H1 (cell line): ENCODE measurements around the gene OR52E5. TPM values are rescaled to one million over a fixed set of nuclear protein-coding genes. Genes with fewer than 3 reads are reported as not detected.

Source experiments
- CTCF ChIA-PET: fragments of 300-600 bp; sonication (Branson Sonifier 250); formaldehyde crosslinking; loops from one replicate; lab custom pipeline; 2021; ENCODE audit not compliant: partially characterized antibody; lab: Charles Lee
- POLR2A ChIA-PET: fragments of 300-600 bp; sonication (Branson Sonifier 250); formaldehyde crosslinking; loops from one replicate; lab custom pipeline; 2021; ENCODE audit warnings: inconsistent platforms; ENCODE audit not compliant: partially characterized antibody; lab: Charles Lee
- DNase-seq, 2 experiments: peaks; one replicate each; pipeline versions ENCODE4 v3.0.0 to v3.0.0-alpha.2; 2010 to 2022; ENCODE audit warnings: low spot score in 2 of 2, low read depth in 1 of 2, mixed read lengths in 1 of 2
- FAIRE-seq: peaks from 2 replicates; lab custom pipeline; 2011; peaks lifted over from hg19 to GRCh38; lab: Jason Lieb, UNC
- H2AFZ ChIP-seq: 2 replicates; pipeline ENCODE4 v1.8.1; 2012; ENCODE audit warnings: low read length, inconsistent platforms
- H2AK5ac ChIP-seq: 2 replicates; pipeline ENCODE4 v1.6.1; 2013; ENCODE audit warnings: low read depth, low read length
- H2BK120ac ChIP-seq: replicated peaks from 2 replicates; pipeline ENCODE3; 2013; ENCODE audit warnings: low read depth, low read length, inconsistent platforms
- H2BK12ac ChIP-seq: 2 replicates; pipeline ENCODE4 v1.6.1; 2013; ENCODE audit warnings: low read depth, low read length
- H2BK15ac ChIP-seq: 2 replicates; pipeline ENCODE4 v1.6.1; 2013; ENCODE audit warnings: low read length
- H2BK20ac ChIP-seq: 2 replicates; pipeline ENCODE4 v1.6.1; 2013; ENCODE audit warnings: low read length
- H2BK5ac ChIP-seq: 2 replicates; pipeline ENCODE4 v1.6.1; 2013; ENCODE audit warnings: low read depth, low read length
- H3K14ac ChIP-seq: 2 replicates; pipeline ENCODE4 v1.6.1; 2013; ENCODE audit warnings: inconsistent platforms; ENCODE audit not compliant: insufficient read length
- H3K18ac ChIP-seq: 2 replicates; pipeline ENCODE4 v1.6.1; 2013; ENCODE audit warnings: low read length; ENCODE audit errors: extremely low read depth
- H3K23ac ChIP-seq: 2 replicates; pipeline ENCODE4 v1.6.1; 2013; ENCODE audit warnings: inconsistent platforms; ENCODE audit not compliant: insufficient read length
- H3K23me2 ChIP-seq: 2 replicates; pipeline ENCODE4 v1.6.1; 2013; ENCODE audit warnings: low read depth, low read length
- H3K27ac ChIP-seq: 2 replicates; pipeline ENCODE4 v1.6.1; 2011; ENCODE audit warnings: low read depth, low read length, inconsistent platforms
- H3K27me3 ChIP-seq, 4 experiments: replicated peaks in 1 of 4; 1 replicate in 1 of 4; 2 replicates in 3 of 4; pipeline versions ENCODE4 v1.6.1 to v1.8.1; 2011 to 2013; ENCODE audit warnings: low read length in 3 of 4, mild to moderate bottlenecking in 3 of 4, inconsistent platforms in 2 of 4, mixed read lengths in 2 of 4, moderate library complexity in 1 of 4; ENCODE audit not compliant: control insufficient read depth in 3 of 4, insufficient read depth in 3 of 4; ENCODE audit errors: extremely low read depth in 1 of 4
- H3K36me3 ChIP-seq, 4 experiments: 2 replicates each; pipeline versions ENCODE4 v1.6.1 to v1.8.1; 2011 to 2013; ENCODE audit warnings: mild to moderate bottlenecking in 4 of 4, low read length in 3 of 4, moderate library complexity in 2 of 4, control low read depth in 1 of 4, inconsistent platforms in 1 of 4; ENCODE audit not compliant: insufficient read depth in 4 of 4, control insufficient read depth in 2 of 4
- H3K4ac ChIP-seq: replicated peaks from 2 replicates; pipeline ENCODE3; 2013; ENCODE audit warnings: low read length, low read depth, mixed read lengths, inconsistent platforms; ENCODE audit not compliant: insufficient read length
- H3K4me1 ChIP-seq, 4 experiments: replicated peaks in 1 of 4; 1 replicate in 1 of 4; 2 replicates in 3 of 4; pipeline versions ENCODE4 v1.6.1 to v1.8.1; 2011 to 2013; ENCODE audit warnings: low read length in 3 of 4, inconsistent platforms in 2 of 4, mixed read lengths in 1 of 4; ENCODE audit not compliant: insufficient read depth in 4 of 4, control insufficient read depth in 3 of 4
- H3K4me2 ChIP-seq, 2 experiments: 2 replicates each; pipeline versions ENCODE4 v1.6.1 to v1.8.1; 2011 to 2013; ENCODE audit warnings: low read depth in 2 of 2, low read length in 2 of 2, control low read depth in 1 of 2, inconsistent platforms in 1 of 2, mild to moderate bottlenecking in 1 of 2; ENCODE audit not compliant: insufficient read depth in 1 of 2
- H3K4me3 ChIP-seq, 4 experiments: fragments of 200-600, 300-600 bp in 1 of 4; sonication (generic), shearing (Covaris generic), sonication (Bioruptor Twin) in 1 of 4; 2 replicates each; pipeline versions ENCODE4 v1.5.1 to v1.8.1; 2011 to 2016; ENCODE audit warnings: low read length in 4 of 4, low read depth in 3 of 4, control low read depth in 2 of 4, inconsistent platforms in 2 of 4, mild to moderate bottlenecking in 2 of 4, mixed read lengths in 1 of 4, moderate library complexity in 1 of 4; ENCODE audit not compliant: insufficient read depth in 2 of 4; ENCODE audit errors: extremely low read depth in 1 of 4
- H3K56ac ChIP-seq: replicated peaks from 2 replicates; pipeline ENCODE3; 2013; ENCODE audit warnings: low read depth, mild to moderate bottlenecking, mixed read lengths, low read length, inconsistent platforms; ENCODE audit not compliant: insufficient read length
- H3K79me1 ChIP-seq: 2 replicates; pipeline ENCODE4 v1.6.1; 2013; ENCODE audit warnings: low read depth, low read length, control low read depth
- H3K79me2 ChIP-seq, 2 experiments: 2 replicates each; pipeline versions ENCODE4 v1.6.1 to v1.8.1; 2012 to 2013; ENCODE audit warnings: low read length in 2 of 2, mild to moderate bottlenecking in 2 of 2, inconsistent platforms in 1 of 2; ENCODE audit not compliant: insufficient read depth in 2 of 2, control insufficient read depth in 1 of 2
- H3K9ac ChIP-seq, 4 experiments: replicated peaks in 1 of 4; 1 replicate in 1 of 4; 2 replicates in 3 of 4; pipeline versions ENCODE4 v1.6.1 to v1.8.1; 2011 to 2013; ENCODE audit warnings: low read depth in 3 of 4, low read length in 3 of 4, control low read depth in 2 of 4, mild to moderate bottlenecking in 2 of 4, moderate library complexity in 2 of 4, inconsistent platforms in 1 of 4; ENCODE audit errors: extremely low read depth in 1 of 4
- H3K9me3 ChIP-seq, 2 experiments: 2 replicates each; pipeline versions ENCODE4 v1.6.1 to v1.8.1; 2012 to 2013; ENCODE audit warnings: mild to moderate bottlenecking in 2 of 2, moderate library complexity in 2 of 2, control low read depth in 1 of 2, inconsistent platforms in 1 of 2, low read depth in 1 of 2, low read length in 1 of 2, mixed read lengths in 1 of 2; ENCODE audit not compliant: insufficient read depth in 2 of 2
- H4K20me1 ChIP-seq, 2 experiments: replicated peaks in 1 of 2; 2 replicates each; pipeline versions ENCODE3 to v1.8.1; 2011 to 2013; ENCODE audit warnings: inconsistent platforms in 2 of 2, low read length in 2 of 2, mild to moderate bottlenecking in 1 of 2; ENCODE audit not compliant: insufficient read depth in 2 of 2, control insufficient read depth in 1 of 2
- H4K5ac ChIP-seq: 2 replicates; pipeline ENCODE4 v1.6.1; 2013; ENCODE audit warnings: low read length, low read depth, mixed read lengths, inconsistent platforms; ENCODE audit not compliant: insufficient read length
- H4K8ac ChIP-seq: 2 replicates; pipeline ENCODE4 v1.8.0; 2013; ENCODE audit warnings: mild to moderate bottlenecking, moderate library complexity, low read length, inconsistent platforms; ENCODE audit not compliant: insufficient read depth; ENCODE audit errors: extremely low read depth
- H4K91ac ChIP-seq: replicated peaks from 2 replicates; pipeline ENCODE3; 2013; ENCODE audit warnings: low read length, mixed read lengths, inconsistent platforms; ENCODE audit not compliant: insufficient read length
- BACH1 ChIP-seq: IDR thresholded peaks from 2 replicates; pipeline ENCODE4 v1.6.1; 2012; ENCODE audit warnings: low read length, improper control_type of control experiment
- BCL11A ChIP-seq, 2 experiments: IDR thresholded peaks; one replicate each; pipeline ENCODE4 v1.6.1; 2011; ENCODE audit warnings: low read depth in 2 of 2, low read length in 2 of 2, mild to moderate bottlenecking in 2 of 2
- CBX8 ChIP-seq: fragments of 300-800, 300-1000 bp; sonication (generic); IDR thresholded peaks from 2 replicates; pipeline ENCODE4 v1.7.1; 2016; ENCODE audit warnings: low read depth, low read length, borderline replicate concordance
- FOSL1 ChIP-seq: IDR thresholded peaks from 2 replicates; pipeline ENCODE4 v1.6.1; 2011; ENCODE audit warnings: mild to moderate bottlenecking, low read depth, low read length, moderate library complexity; ENCODE audit not compliant: insufficient read depth
- MAX ChIP-seq: IDR thresholded peaks from 2 replicates; pipeline ENCODE4 v1.6.1; 2012; ENCODE audit warnings: inconsistent platforms
- NRF1 ChIP-seq: IDR thresholded peaks from 2 replicates; pipeline ENCODE4 v1.6.1; 2011; ENCODE audit warnings: mild to moderate bottlenecking, low read depth, low read length, improper control_type of control experiment
- RFX5 ChIP-seq: IDR thresholded peaks from 2 replicates; pipeline ENCODE4 v1.6.1; 2011; ENCODE audit warnings: low read depth, low read length, improper control_type of control experiment, borderline replicate concordance
- SAP30 ChIP-seq: fragments of 300-600 bp; sonication (generic); IDR thresholded peaks from 2 replicates; pipeline ENCODE4 v1.7.1; 2012; ENCODE audit warnings: low read length, moderate library complexity, mild to moderate bottlenecking, inconsistent platforms; ENCODE audit not compliant: insufficient read depth, insufficient replicate concordance
- SIRT6 ChIP-seq: IDR thresholded peaks from one replicate; pipeline ENCODE4 v1.7.1; 2012; ENCODE audit warnings: low read length, inconsistent platforms
- SRF ChIP-seq: IDR thresholded peaks from 2 replicates; pipeline ENCODE4 v1.6.1; 2011; ENCODE audit warnings: mild to moderate bottlenecking, low read depth, low read length, moderate library complexity
- SUZ12 ChIP-seq: fragments of 200-600 bp; sonication (generic); IDR thresholded peaks from 2 replicates; pipeline ENCODE4 v1.6.1; 2012; ENCODE audit warnings: mild to moderate bottlenecking, inconsistent platforms, low read length, moderate library complexity, mixed read lengths
- WGBS, 2 experiments: shearing (Covaris generic) in 1 of 2; methylation state at CpG; one replicate each; pipeline versions ENCODE4 v1.1.6 to v1.1.7; 2013 to 2015; ENCODE audit warnings: low lambda C conversion rate in 2 of 2, mixed read lengths in 2 of 2, inconsistent platforms in 1 of 2, low coverage in 1 of 2, missing lambda C conversion rate in 1 of 2; ENCODE audit not compliant: insufficient replicate concordance in 2 of 2, insufficient coverage in 1 of 2, insufficient read length in 1 of 2; ENCODE audit errors: extremely low coverage in 1 of 2, missing lambda C conversion rate in 1 of 2; 5-methylcytosine and 5-hydroxymethylcytosine counted together
- polyA plus RNA-seq, 7 experiments: library from polyadenylated mRNA; depleted of rRNA in 3 of 7; stranded (reverse) in 5 of 7; unstranded in 2 of 7; fragments of >200 nt in 5 of 7; fragments of 200-250 nt in 2 of 7; gene quantifications; 1 replicate in 5 of 7; 2 replicates in 1 of 7; 4 replicates in 1 of 7; pipeline versions ENCODE4 v1.2.1 to v1.2.3, GENCODE V29; 2011 to 2013; ENCODE audit warnings: missing spikeins in 2 of 7, mixed read lengths in 2 of 7
- total RNA-seq: library from RNA; stranded (reverse); fragmentation: NEBNext Ultra II Directional; extraction: Animal tissue kit (Norgen Biotek cat#: 25700); gene quantifications from 2 replicates; pipeline ENCODE4 v1.2.1, GENCODE V29; 2021

The OR52E5 gene
- total and polyA plus RNA-seq, 2 of the 8 experiments (the other 6 are each of a cell fraction or from before 2014, with no cell fraction given) = not detected

GRCh38 chr11:5931061-5931460, 38.1 kb downstream of the OR52E5 start:
- no peak overlapping the region for H2AK5ac ChIP-seq
- no peak for DNase-seq
- H4K8ac ChIP-seq = no peak overlapping the region; the same call in 1 of the 2 replicates
- H2AFZ ChIP-seq = no peak overlapping the region
- TF ChIP-seq NRF1 (no peak), RFX5 (no peak), SUZ12 (no peak), SIRT6 (no peak), BCL11A (IDR thresholded peaks at IDR 0.05; ENCODE audit: low read depth in 2 of 2, low read length in 2 of 2) (no peak), BACH1 (no peak), CBX8 (no peak), FOSL1 (no peak), SAP30 (no peak), SRF (no peak), MAX (no peak)
- no peak overlapping the region for H2BK5ac ChIP-seq
- no peak overlapping the region for H2BK120ac ChIP-seq
- H3K9me3 ChIP-seq = peaks cover 0 to 10% of the 10 kb centered on the region in 2 experiments; a peak in 2 of 4 replicates
- H3K27me3 ChIP-seq = no peaks in the 10 kb centered on the region; a peak in 2 of 7 replicates
- H3K9ac ChIP-seq = no peak overlapping the region
- no peak overlapping the region for H3K18ac ChIP-seq
- H3K4me1 ChIP-seq = no peaks in the 10 kb centered on the region
- no peak overlapping the region for H3K4me3 ChIP-seq
- POLR2A ChIA-PET = no interaction called here
- no peak overlapping the region for H4K5ac ChIP-seq
- FAIRE-seq = no peak
- no peak overlapping the region for H3K23ac ChIP-seq
- CTCF ChIA-PET = no interaction called here
- H3K56ac ChIP-seq = no peak overlapping the region
- H2BK12ac ChIP-seq = no peak overlapping the region
- H2BK15ac ChIP-seq = no peak overlapping the region
- no peak overlapping the region for H3K14ac ChIP-seq
- H4K20me1 ChIP-seq = no peaks in the 10 kb centered on the region
- 0 out of 2 replicates have a peak, but pooled peaks cover 1% of the 10 kb centered on the region for H3K23me2 ChIP-seq
- H3K79me2 ChIP-seq = no peaks in the 10 kb centered on the region
- H3K4ac ChIP-seq = no peak overlapping the region
- 92% methylated on average over 8 of the region's 8 CpGs; no CpG with 5 or more reads in 1 of the 2 experiments for WGBS, 2 experiments
- no peaks in the 10 kb centered on the region for H3K36me3 ChIP-seq
- H3K79me1 ChIP-seq = no peaks in the 10 kb centered on the region
- no peak overlapping the region for H3K4me2 ChIP-seq
- H4K91ac ChIP-seq = no peak overlapping the region
- no peak overlapping the region for H2BK20ac ChIP-seq
- no peak overlapping the region for H3K27ac ChIP-seq
